NCI-H2107 (cell line): ENCODE data around the gene SHH.

Experiments
- DNase-seq: peaks from one replicate; lab custom pipeline; 2025; lab: John Stamatoyannopoulos, UW

Gene SHH

DNA sequence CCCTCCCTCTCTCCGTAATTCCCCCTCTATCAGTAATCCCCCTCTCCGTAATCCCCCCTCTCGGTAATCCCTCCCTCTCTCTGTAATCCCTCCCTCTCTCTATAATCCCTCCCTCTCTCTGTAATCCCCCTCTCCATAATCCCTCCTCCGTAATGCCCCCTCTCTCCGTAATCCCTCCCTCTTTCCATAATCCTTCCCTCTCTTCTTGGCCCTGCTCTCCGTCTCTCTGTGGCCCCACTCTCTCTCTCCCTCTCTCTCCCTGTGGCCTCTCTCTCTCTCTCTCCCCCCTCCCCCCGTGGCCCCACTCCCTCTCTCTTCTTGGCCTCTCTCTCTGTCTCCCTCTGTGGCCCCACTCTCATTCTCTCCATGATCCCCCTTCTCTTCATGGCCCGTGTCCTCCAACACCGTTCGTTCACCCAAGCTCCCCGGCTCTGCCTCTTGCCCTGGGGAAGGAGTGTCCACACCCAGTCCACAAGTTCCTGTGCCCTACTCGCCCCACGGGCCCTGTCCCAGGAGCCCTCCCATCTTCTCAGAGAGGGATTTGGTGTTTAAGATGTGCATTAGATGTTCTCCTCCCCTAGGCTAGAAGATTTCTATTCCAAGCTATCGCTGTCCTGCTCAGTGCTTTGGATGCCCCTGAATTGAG is 19.8 kb downstream of the SHH start:
- DNase-seq, result no peak

DNA sequence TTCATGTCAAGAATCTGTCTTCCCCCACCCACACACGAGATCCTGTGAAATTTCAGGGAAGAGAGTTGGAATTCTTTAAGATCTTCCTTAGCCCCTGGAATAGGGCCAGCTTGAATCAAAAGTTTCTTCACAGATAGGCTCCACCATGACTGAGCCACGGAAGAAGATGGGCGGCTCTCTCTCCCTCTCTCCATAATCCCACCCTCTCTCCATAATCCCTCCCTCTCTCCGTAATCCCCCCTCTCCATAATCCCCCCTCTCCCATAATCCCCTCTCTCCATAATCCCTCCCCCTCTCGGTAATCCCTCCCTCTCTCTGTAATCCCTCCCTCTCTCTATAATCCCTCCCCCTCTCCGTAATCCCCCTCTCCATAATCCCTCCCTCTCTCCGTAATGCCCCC is 20.4 kb downstream of the SHH start:
- no peak for DNase-seq

DNA sequence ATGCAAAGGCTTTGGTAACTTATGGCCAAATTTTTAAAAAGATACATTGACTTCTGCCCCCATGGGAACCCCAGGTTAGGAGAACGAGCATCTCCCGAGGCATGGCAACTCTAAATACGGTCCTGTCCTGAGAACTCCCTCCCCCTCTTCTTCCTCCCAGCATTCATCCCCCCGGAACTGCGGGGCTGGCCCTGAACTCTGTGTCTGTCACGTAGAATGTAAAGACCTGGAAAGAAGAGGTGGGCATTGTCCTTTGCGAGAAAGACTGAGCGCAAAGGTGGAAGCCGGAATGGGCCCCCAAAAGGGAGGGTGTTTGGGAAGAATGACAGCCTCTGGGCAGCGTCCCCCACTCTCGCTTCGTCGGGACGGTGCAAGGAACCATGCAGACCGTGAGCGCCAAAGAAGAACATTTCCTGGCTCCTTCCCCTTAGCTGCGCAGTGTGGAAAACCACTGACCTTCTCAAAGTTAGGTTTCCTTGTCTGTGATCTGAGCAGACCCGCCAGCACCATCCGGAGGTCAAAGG is 21.0 kb downstream of the SHH start:
- no peak for DNase-seq

DNA sequence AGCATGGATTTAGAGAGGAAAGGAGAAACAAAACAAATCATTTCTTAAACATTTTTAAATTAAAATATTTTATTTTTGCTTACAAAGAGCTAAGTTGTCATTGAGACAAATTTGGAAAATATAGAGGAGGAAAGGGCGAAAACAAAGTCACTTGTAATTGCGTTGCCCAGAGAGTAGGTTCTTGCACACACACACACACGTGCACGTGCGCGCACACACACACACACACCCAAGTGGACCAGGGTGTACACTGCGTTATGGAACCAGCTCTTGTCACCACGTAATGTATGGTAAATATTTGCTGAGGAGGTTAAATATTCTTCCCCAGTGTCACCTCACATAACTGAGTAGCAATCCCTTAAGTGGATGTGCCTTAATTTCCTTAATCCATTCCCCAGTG is 21.6 kb downstream of the SHH start:
- DNase-seq, result no peak

DNA sequence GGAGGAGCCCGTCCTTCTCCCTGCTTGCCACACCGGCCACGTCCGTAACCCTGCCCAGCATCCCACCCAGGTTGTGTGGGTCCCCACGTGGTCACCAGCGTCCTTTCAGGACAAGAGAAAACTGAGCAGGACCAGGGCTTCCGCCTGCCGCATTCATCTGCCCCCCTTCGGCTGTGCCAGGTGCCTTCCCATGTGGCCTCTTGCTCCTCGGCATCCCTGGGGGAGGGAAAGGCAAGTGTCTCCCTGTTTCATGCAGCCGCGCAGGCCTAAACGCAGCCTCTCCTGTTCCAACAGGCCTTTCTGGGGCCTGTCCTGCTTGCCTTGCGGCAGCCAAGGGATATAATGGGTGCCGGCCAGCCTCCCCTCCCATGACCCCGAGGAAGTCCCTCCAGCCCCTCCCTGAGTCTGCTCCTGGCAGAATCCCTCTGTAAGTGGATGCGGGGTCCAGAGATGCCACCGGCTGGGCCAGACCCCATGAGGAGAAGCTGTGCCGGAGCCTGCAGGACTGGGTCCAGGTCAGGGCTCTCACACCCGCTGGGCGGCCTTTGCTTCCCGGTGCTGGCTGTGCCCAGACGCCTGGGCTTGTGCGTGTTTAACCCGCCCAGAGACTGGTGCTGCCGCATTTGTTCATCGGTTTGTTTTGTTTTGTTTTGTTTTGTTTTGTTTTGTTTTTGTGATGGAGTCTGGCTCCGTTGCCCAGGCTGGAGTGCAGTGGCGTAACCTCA is 23.1 kb downstream of the SHH start:
- DNase-seq, result no peak

DNA sequence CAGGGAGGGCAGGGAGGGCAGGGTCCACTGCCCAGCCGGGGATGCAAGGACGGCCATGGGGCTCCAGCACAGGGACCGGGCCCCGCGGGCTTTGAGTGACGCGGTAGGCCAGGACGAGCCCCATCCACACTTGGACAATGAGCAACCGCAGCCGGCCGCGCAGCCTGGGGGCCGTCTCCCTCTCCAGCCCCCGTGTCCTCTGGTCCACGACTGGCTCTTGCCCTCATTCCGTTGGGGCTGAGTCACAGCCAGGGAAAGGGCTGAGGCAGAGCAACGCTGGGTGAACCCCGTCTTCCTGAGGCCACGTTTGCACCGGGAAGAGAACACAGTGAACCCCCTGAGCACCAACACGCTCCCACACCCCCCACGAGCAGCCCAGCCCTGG is 23.7 kb downstream of the SHH start:
- DNase-seq, result no peak

DNA sequence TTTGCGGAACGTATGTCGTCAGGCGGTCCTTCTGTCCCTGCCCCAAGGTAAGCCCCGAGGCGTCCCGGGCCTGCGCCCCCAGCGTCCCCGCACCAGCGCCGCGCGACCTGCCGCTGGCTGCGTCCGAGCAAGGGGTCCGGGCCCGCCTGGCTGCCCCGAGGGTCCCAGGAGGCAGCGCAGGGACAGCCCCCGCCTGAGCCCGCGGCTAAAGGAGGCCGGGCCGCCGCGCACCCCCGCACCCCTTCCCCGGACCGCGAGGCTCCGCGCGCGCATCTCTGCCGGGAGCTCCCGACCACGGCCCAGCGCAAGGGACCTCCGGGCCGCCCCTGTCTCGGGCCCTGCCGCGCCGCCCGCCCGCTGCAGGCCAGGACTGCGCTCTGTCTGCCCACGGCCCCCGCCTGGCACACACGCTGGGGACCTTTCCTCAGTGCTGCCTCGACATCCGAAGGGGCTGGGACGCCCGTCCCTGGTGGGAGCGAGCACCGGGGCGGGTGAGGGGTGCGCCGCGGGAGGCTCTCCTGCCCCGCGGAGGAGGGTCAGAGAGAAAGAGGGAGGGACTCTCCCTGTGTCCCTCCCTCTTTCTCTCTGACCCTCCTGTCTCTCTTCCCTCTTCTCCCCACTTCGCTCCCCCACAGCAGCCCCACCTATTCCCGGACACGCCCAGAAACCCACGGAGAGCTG is 25.0 kb downstream of the SHH start:
- DNase-seq, result no peak

DNA sequence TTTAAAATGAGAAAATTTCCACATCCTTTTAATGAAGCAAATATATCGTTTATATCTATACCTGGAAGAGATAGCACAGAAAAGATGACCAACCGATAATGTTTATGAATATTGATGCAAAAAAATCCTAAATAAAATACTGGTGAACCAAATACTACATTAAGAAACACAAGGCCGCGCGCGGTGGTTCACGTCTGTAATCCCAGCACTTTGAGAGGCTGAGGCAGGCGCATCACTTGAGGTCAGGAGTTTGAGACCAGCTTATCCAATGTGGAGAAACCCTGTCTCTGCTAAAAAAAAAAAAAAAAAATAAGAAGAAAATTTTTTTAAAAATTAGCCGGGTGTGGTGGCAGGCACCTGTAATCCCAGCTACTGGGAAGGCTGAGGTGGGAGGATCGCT is 25.8 kb downstream of the SHH start:
- DNase-seq, result no peak

DNA sequence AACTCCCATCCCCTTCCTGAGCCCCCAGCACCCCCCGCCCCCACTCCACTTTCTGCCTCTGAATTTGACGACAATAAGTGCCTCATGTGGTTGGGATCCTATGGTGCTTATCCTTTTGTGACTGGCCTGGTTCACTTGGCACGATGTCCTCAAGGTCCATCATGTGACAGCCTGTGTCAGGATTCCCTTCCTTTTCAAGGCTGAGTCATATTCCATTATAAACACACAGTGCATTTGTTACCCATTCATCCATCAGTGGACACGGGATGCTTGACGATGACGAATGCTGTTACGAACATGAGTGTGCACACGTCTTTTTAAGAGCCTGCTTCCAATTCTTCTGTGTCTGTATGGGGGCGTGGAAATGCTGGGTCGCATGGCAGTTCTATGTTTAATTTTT is 26.7 kb downstream of the SHH start:
- no peak for DNase-seq

DNA sequence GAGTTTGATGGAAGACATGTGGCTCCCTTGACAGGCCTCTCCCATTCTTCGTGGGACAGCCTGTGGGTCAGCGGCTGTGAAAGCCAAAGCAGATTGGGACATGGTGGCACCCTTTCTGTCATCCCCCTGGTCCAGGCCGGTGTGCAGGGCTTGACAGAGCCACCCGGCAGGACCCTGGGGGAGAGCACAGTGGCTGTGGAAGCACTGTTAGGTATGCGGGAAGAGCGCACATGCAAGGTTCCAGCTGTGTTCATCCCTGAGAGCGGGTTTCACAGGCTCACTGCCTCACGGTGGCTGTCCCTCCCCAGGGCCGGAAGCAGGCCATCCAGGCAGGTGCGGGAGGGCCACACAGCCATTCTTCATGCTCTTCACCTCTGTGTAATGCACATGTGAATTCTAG is 29.8 kb downstream of the SHH start:
- DNase-seq, result no peak

DNA sequence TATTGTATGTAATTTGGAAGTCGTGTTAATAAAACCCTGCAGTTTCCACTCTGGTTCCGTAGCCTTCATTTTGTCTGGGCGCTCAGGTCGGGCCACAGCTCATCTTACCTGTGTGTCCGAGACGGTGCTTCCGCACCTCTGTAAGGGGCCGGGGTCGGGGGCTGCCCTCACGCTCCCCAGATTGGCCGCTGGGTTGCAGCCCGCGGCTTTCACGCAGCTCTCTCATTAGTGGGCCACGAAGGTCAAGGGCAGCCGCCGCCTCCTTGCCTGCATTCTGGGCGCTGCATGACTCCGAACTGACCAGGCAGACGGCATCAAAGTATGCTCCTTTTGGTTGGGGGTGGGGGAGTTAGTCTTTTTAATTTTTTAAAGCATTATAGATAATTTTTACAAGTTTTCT is 30.8 kb downstream of the SHH start:
- no peak for DNase-seq

DNA sequence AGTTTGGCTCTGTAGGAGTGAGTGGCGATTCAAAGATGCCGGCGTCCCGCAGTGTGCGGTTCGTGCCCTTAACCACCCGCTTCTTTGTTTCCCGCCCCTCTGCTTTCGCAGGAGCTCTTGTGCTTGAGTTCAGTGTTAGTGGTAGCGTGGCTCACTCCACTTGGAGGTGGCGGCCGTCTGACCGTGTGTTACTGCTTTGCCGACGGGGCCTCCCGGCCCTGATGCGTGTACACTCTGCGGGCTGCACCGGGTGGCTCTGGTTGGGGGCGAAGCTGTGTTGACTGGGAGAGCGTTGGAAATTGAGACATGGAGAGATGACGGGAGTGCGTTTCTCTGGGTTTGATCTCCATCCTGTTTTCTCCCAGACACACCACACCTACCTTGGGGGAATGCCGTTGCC is 31.4 kb downstream of the SHH start:
- DNase-seq, result no peak

DNA sequence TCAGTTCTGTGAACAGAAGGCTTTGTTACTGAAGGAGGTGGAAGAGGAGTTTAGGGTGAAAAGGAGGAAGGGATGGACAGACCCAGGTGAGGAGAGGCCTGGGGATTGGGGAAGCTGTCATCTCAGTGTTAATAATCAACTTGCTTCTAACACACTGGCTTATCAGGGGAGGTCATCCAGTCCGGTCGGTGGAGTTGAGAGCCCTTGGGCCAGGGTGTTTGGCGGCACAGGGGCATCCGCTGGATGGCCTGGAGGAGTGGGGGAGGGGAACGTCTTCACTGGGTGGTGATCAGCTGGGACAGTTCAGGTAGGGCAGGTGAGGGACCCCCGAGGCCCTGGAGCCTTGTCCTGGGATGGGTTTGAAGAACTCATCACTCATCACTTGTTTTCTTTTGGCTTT is 33.9 kb downstream of the SHH start:
- no peak for DNase-seq

DNA sequence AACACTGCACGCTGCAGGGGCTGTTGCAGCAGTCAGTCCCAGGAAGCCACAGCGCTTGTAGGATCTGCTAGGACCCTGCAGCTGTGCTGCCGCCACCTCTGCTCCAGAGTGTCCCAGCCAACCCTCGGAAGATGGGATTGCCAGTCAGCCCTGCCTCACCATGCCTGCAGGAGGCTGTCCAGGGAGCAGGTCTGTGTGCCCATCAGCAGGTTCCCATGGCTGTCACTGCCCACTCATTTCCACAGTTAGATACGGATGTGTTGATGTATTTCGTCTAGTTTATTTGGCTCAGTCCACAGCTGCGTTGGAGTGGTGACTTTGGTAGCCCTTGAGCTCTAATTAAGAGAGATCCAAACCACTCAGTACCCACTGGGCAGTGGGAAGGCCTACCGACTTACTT is 35.7 kb downstream of the SHH start:
- DNase-seq, result no peak

DNA sequence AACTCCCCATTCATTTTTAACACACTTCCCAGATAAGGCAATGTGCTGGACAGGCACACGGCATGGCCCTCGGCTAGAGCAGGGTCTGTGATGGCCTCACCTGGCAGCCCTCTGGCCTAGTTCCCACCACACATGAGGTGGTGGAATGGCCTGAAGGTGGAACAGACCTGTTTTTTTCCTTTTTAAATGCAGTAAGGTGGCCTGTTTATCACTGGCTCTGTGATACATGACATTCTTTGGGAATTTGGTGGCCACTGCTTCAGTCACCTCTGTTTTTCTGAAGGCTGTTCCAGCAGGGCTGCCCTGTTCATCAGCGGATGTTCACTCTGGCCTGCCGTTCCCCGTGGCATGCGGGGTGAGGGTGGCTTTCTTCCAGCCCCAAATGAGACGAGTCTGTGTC is 36.6 kb downstream of the SHH start:
- DNase-seq, result no peak

DNA sequence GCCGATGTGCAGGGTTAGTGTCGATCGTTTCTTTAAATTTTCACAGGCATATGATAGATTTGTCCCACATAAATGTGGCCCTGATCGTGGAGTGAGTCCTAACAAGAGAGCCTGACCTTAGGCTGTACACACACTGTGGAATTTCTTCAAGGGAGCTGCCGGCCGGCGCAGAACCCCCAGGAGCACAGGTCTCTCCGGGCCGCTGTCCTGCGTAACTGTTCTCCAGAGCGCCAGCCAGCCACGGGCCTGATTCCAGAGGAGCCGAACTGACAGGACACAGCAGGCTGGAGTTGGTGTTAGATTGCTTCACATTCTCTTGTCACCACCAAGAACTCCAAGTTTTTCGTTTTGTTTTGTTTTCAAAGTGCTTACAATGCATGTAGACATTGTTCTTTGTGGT is 37.3 kb downstream of the SHH start:
- no peak for DNase-seq

DNA sequence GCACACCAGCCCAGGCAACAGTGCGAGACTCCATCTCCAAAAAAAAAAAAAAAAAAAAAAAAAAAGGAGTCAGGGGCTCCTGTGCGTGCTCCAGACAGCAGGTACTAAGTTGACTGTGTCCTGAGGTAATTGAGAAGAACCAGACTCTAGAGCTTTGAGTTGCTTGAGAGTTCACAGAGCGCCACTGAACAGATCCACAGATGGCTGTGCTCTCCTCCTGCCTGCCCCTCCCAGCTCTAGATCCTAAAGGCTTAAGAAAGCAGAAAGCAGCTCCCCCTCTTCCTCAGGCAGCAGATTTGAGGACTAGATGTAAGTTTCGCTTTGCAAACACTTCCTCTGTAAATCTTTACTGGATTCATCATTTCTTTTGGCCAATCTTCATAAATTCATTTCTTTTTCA is 38.7 kb downstream of the SHH start:
- no peak for DNase-seq

DNA sequence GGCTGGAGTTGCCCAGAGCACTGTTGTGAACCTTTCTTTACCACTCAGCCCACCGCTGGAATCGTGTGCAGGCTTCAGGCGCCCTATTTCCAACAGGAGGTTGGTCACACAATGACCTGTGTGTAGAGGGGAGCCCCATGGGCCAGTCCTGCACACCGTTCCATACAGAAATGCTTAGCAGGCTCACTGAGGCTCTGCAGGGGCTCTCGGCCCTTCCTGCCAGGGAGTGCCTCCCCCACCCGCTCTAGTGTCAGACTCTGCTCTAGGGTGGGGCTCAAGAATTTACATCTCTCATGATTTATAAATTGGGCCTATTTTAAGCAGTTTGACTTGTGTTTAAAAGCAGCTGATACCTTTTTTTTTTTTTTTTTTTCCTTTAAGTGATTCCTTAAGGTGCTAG is 42.0 kb downstream of the SHH start:
- DNase-seq, result no peak

DNA sequence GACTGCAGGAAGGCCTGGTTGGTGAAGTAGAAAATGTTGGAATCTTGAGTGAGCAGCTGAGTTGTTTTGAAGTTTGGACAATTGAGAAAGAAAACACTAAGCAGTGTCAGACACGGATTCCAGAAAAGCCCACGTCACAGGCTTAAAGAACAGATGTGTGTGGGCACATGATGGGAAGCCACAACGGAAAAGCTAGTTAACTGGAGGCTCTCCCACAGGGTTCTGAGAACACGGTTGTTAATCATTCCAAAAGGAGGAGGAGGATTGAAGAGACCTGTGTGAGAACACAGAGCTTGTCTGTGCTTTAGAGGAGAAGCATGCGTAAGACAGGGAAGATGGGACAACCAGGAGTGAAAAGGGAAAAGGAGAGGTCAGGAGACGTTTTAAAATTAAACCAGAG is 42.6 kb downstream of the SHH start:
- DNase-seq, result no peak

DNA sequence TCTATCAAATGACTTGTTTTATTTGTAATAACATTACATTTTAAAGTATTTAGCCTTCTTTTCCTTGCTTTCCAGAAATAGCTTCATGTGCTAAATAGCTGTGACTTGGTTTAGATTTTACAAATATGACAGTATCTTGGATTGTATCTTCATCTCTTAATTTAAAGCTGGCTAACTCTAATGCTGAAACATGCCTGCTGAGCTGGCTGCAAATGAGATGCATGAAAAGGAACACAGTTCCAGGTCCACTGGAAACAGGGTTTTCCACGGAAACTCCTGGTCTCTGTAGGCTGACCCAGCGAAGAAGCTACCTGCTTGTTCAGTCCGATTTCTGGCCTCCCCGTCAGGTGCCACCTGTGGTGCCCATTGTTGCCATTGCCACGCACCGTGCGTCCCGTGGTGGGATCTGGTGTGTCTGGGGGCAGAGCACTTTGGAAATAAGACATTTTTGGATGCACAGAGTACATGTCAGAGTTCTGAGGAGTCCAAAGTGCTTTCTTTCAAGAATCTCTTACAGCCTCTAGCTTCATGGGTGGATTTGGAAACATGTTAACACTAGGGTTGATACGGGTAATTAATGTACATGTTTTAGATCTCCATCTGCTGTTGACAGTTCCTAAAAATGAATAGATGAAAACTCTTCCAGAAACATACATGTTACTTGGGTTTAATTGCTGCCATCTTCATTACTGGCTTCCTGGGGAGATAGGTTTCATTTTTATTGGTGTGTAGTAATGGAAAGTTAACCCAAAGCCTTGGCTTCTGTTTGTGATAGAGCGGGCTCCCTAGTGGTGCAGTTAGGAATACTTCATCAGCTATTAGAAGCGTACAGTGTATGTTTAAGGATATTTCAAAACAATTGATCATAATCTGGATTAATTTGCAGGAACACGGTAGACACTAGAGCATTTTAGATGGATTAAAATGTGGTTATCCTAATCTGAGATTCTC is 45.0 kb downstream of the SHH start:
- no peak for DNase-seq

DNA sequence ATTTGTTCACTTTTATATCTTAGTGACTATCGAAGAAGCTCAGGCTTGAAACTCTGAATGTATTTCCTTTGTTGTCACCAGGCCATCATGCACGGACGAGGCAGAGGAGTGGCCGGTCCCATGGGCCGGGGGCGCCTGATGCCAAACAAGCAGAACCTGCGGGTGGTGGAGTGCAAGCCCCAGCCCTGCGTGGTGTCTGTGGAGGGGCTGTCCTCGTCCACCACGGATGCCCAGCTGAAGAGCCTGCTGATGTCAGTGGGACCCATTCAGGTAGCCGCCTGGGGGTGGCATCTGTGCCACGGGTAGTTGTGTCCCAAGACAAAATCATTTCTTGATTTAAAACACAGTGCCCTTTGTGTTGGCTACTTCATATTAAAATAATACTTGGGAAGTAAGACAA is 45.9 kb downstream of the SHH start:
- DNase-seq, result no peak

DNA sequence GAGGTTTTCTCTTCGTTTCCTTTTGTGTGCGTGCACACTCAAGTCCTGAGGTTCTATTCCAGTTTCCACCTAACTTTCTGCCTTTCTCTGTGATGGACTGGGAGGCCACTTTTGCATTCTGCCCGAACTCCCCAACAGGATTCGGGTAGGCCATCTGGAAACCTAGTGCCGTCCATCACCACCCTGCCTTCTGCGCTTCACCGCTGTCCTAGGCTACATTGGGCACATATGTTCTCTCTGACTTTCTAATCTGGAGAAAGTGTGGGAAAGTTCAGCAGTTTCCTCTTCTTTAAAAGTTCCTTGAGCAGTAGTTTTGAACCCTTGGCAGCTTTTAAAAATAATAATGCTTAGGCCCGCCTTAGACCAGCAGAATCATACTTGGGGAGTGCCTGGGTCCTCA is 46.8 kb downstream of the SHH start:
- DNase-seq, result no peak
